Central memory CD8-positive, alpha-beta T cell (primary cell): ENCODE measurements around the gene LAMP5.

Experiments used
- ATAC-seq: fragments of 150-1000 bp; cut with Tn5 transposase; replicated peaks from 2 replicates; pipeline ENCODE4 v1.10.0; 2022; ENCODE audit warnings: mild to moderate bottlenecking, moderate FRiP score, moderate number of reproducible peaks; ENCODE audit not compliant: poor library complexity, severe bottlenecking; ENCODE audit errors: extremely low read depth
- DNase-seq, 2 donors: peaks; one replicate each; pipeline ENCODE4 v3.0.0; 2021; ENCODE audit warnings: low spot score in 2 of 2
- H3K27ac Mint-ChIP-seq: one replicate; pipeline ENCODE4 v1.8.0; 2022; ENCODE audit warnings: low read depth, mild to moderate bottlenecking, moderate library complexity, mixed read lengths
- H3K27me3 Mint-ChIP-seq: one replicate; pipeline ENCODE4 v1.8.0; 2022; ENCODE audit warnings: mixed read lengths
- H3K36me3 Mint-ChIP-seq: one replicate; pipeline ENCODE4 v1.8.0; 2022; ENCODE audit warnings: mild to moderate bottlenecking, moderate library complexity, mixed read lengths; ENCODE audit not compliant: insufficient read depth
- H3K4me1 Mint-ChIP-seq: one replicate; pipeline ENCODE4 v1.8.0; 2022; ENCODE audit warnings: mixed read lengths
- H3K4me3 Mint-ChIP-seq: one replicate; pipeline ENCODE4 v1.8.0; 2022; ENCODE audit warnings: mild to moderate bottlenecking, moderate library complexity, mixed read lengths
- H3K9me3 Mint-ChIP-seq: one replicate; pipeline ENCODE4 v1.8.0; 2022; ENCODE audit warnings: mixed read lengths

The LAMP5 gene

GRCh38 chr20:9488063-9488462, 26.3 kb upstream of the LAMP5 start:
- Mint-ChIP-seq H3K27me3 (no peaks in the 10 kb centered on the region), H3K9me3 (peaks cover 6% of the 10 kb centered on the region), H3K4me1 (no peaks in the 10 kb centered on the region), H3K36me3 (no peaks in the 10 kb centered on the region), H3K4me3 (no peak overlapping the region), H3K27ac (no peak overlapping the region)
- no peak for ATAC-seq
- DNase-seq, result no peak

- Mint-ChIP-seq H3K27me3 (no peaks in the 10 kb centered on the region), H3K27ac (no peak overlapping the region), H3K36me3 (no peaks in the 10 kb centered on the region), H3K4me1 (no peaks in the 10 kb centered on the region), H3K9me3 (peaks cover 14% of the 10 kb centered on the region), H3K4me3 (no peak overlapping the region)
- ATAC-seq (no peak), DNase-seq (no peak)
These were observed 24.2 kb upstream of the LAMP5 start for GRCh38 chr20:9490161-9490560.

DNA sequence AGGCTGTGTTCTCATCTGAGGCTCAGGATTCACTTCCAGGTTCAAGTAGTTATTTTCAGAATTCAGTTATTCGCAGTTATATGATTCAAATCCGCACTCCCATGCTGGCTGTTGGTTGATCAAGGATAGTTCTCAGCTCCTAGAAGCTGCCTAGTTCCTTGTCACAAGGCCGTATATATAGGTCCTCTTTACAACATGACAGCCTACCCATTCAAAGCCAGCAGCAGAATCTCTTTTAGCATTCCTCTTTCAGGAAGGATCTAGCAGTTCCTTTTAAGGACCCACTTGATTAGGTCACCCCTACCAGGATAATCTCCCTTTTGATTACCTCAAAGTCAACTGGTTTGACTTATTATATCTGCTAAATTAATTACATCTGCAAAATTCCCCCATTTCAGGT, 23.8 kb upstream of the LAMP5 start:
- H3K36me3 Mint-ChIP-seq, result no peaks in the 10 kb centered on the region
- no peak overlapping the region for H3K27ac Mint-ChIP-seq
- ATAC-seq, result no peak
- no peak for DNase-seq
- no peak overlapping the region for H3K4me3 Mint-ChIP-seq
- no peaks in the 10 kb centered on the region for H3K4me1 Mint-ChIP-seq
- H3K9me3 Mint-ChIP-seq, result peaks cover 14% of the 10 kb centered on the region
- H3K27me3 Mint-ChIP-seq, result no peaks in the 10 kb centered on the region

DNA sequence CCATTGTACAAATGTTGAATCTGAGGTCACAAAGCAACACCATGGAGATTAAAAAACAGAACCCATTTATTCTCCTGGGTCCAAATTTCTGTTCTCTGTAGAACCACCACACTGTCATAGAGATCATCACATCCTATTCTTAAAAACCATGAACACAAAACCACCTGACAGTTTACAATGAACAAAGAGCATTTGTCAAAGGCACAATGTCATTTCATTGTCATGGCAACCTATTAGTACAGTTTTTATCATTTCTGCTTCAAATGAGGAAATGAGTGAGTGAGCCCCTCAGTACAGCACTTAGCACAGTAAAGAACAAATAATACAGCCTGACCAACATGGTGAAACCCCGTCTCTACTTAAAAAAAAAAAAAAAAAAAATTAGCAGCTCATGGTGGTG, 23.1 kb upstream of the LAMP5 start:
- peaks cover 14% of the 10 kb centered on the region for H3K9me3 Mint-ChIP-seq
- H3K4me1 Mint-ChIP-seq, result no peaks in the 10 kb centered on the region
- H3K4me3 Mint-ChIP-seq, result no peak overlapping the region
- H3K27ac Mint-ChIP-seq, result no peak overlapping the region
- DNase-seq (no peak), ATAC-seq (no peak)
- no peaks in the 10 kb centered on the region for H3K27me3 Mint-ChIP-seq
- no peaks in the 10 kb centered on the region for H3K36me3 Mint-ChIP-seq

DNA sequence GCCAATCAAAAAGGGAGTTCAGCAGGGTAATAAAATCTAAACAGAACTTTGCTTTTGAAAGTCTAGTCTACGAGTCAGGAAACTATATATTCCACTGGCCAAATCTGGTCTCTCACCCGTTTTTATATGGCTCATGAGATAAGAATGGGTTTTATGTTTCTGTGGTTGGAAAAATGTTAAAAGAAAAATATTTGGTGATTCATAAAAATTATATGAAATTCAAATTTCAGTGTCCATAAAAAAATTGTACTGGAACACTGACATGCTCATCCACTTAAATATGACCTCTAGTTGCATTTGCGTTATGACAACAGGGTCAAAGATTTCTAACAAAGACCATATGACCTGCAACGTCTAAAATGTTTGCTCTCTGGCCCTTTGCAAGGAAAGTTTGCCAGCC, 22.3 kb upstream of the LAMP5 start:
- no peaks in the 10 kb centered on the region for H3K4me1 Mint-ChIP-seq
- H3K27me3 Mint-ChIP-seq, result no peaks in the 10 kb centered on the region
- no peak overlapping the region for H3K27ac Mint-ChIP-seq
- H3K9me3 Mint-ChIP-seq, result peaks cover 14% of the 10 kb centered on the region
- H3K4me3 Mint-ChIP-seq, result no peak overlapping the region
- DNase-seq (no peak), ATAC-seq (no peak)
- H3K36me3 Mint-ChIP-seq, result no peaks in the 10 kb centered on the region

DNA sequence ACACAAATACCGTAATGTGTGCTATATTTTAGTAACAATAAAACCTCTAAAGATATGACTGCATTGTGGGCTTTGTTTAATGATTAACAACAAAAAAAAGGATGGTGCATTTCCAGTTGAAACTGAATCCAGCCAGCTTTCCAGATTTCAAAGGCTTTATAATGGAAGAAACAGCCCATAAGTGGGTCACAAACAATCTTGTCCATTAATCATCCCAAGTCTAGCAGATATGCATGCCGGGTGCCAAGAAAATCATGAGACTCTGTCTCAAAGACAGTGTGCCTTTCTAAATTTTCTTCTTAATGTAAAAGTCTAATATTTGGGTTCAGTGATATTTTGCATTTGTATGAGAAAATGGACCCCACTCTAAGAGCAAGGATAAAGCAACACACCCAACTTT, 20.6 kb upstream of the LAMP5 start:
- no peak overlapping the region for H3K4me3 Mint-ChIP-seq
- H3K27me3 Mint-ChIP-seq, result no peaks in the 10 kb centered on the region
- H3K27ac Mint-ChIP-seq, result no peak overlapping the region
- H3K36me3 Mint-ChIP-seq, result no peaks in the 10 kb centered on the region
- DNase-seq, result no peak
- H3K9me3 Mint-ChIP-seq, result peaks cover 14% of the 10 kb centered on the region
- ATAC-seq, result no peak
- H3K4me1 Mint-ChIP-seq, result no peaks in the 10 kb centered on the region

GRCh38 chr20:9495701-9496100, 18.7 kb upstream of the LAMP5 start:
- Mint-ChIP-seq H3K36me3 (no peaks in the 10 kb centered on the region), H3K4me1 (no peaks in the 10 kb centered on the region), H3K27me3 (no peaks in the 10 kb centered on the region), H3K27ac (no peak overlapping the region), H3K4me3 (no peak overlapping the region), H3K9me3 (peaks cover 8% of the 10 kb centered on the region)
- DNase-seq (no peak), ATAC-seq (no peak)

- H3K27ac Mint-ChIP-seq, result no peak overlapping the region
- no peak overlapping the region for H3K4me3 Mint-ChIP-seq
- H3K9me3 Mint-ChIP-seq, result peaks cover 8% of the 10 kb centered on the region
- ATAC-seq (no peak), DNase-seq (no peak)
- H3K27me3 Mint-ChIP-seq, result no peaks in the 10 kb centered on the region
- H3K36me3 Mint-ChIP-seq, result no peaks in the 10 kb centered on the region
- H3K4me1 Mint-ChIP-seq, result no peaks in the 10 kb centered on the region
These were observed 18.2 kb upstream of the LAMP5 start for GRCh38 chr20:9496155-9496554.

DNA sequence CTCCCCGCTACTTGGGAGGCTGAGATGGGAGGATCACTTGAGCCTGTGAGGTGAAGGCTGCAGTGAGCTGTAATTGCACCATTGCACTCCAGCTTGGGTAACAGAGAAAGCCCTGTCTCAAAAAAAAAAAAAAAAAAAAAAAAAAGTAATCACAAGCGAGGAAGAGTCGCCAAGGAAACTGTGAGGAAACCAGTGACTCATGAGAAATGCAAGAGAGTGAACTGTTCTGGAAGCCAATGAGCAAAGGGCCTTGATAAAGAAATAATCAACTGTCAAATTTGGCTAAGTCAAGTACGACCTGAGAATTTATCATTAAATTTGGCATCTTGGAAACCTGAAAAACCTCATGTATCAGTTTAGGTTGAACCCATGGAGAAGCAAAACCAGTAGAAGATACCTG, 16.1 kb upstream of the LAMP5 start:
- H3K4me3 Mint-ChIP-seq, result no peak overlapping the region
- H3K9me3 Mint-ChIP-seq, result peaks cover 8% of the 10 kb centered on the region
- DNase-seq, result no peak
- H3K36me3 Mint-ChIP-seq, result no peaks in the 10 kb centered on the region
- H3K4me1 Mint-ChIP-seq, result no peaks in the 10 kb centered on the region
- no peak for ATAC-seq
- no peak overlapping the region for H3K27ac Mint-ChIP-seq
- no peaks in the 10 kb centered on the region for H3K27me3 Mint-ChIP-seq

- H3K4me1 Mint-ChIP-seq, result no peaks in the 10 kb centered on the region
- ATAC-seq, result no peak
- H3K4me3 Mint-ChIP-seq, result no peak overlapping the region
- peaks cover 7% of the 10 kb centered on the region for H3K9me3 Mint-ChIP-seq
- no peaks in the 10 kb centered on the region for H3K27me3 Mint-ChIP-seq
- H3K36me3 Mint-ChIP-seq, result no peaks in the 10 kb centered on the region
- H3K27ac Mint-ChIP-seq, result no peak overlapping the region
- no peak for DNase-seq
These were observed 15.1 kb upstream of the LAMP5 start for GRCh38 chr20:9499126-9499899.

DNA sequence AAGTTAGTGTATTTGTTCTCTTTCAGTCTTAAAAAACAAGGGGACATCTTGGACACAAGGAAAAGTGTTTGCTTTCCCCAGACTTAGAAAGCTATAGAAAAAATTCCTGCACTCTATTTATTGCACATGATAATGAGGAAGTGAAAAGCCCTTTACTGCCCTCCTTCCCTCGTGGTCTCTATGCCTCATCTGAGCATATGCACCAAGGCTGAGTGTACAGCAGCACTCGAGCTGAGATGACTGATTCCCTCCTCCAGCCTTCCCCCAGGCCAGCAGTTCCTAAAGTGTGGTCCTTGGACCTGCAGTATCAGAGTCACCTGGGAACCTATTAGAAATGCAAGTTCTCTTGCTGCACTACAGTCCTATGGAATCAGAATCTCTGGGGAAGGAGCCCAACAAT, 14.3 kb upstream of the LAMP5 start:
- H3K27me3 Mint-ChIP-seq, result no peaks in the 10 kb centered on the region
- DNase-seq (no peak), ATAC-seq (no peak)
- H3K4me1 Mint-ChIP-seq, result no peaks in the 10 kb centered on the region
- no peak overlapping the region for H3K27ac Mint-ChIP-seq
- H3K9me3 Mint-ChIP-seq, result no peaks in the 10 kb centered on the region
- no peaks in the 10 kb centered on the region for H3K36me3 Mint-ChIP-seq
- H3K4me3 Mint-ChIP-seq, result no peak overlapping the region

GRCh38 chr20:9501473-9501872, 12.9 kb upstream of the LAMP5 start:
- DNase-seq, result no peak
- H3K9me3 Mint-ChIP-seq, result no peaks in the 10 kb centered on the region
- ATAC-seq, result no peak
- no peaks in the 10 kb centered on the region for H3K36me3 Mint-ChIP-seq
- no peaks in the 10 kb centered on the region for H3K4me1 Mint-ChIP-seq
- no peak overlapping the region for H3K4me3 Mint-ChIP-seq
- H3K27me3 Mint-ChIP-seq, result no peaks in the 10 kb centered on the region
- H3K27ac Mint-ChIP-seq, result no peak overlapping the region

GRCh38 chr20:9503526-9504245, 10.7 kb upstream of the LAMP5 start:
- ATAC-seq (no peak), DNase-seq (no peak)

More at GRCh38 chr20:9503526-9504245, 10.7 kb upstream of the LAMP5 start:
- no peaks in the 10 kb centered on the region for H3K9me3 Mint-ChIP-seq
- H3K4me1 Mint-ChIP-seq, result no peaks in the 10 kb centered on the region
- H3K36me3 Mint-ChIP-seq, result no peaks in the 10 kb centered on the region
- no peak overlapping the region for H3K27ac Mint-ChIP-seq
- peaks cover 8% of the 10 kb centered on the region for H3K27me3 Mint-ChIP-seq
- no peak overlapping the region for H3K4me3 Mint-ChIP-seq
